Activated CD4-positive, CD25-positive, alpha-beta regulatory T cell (primary cell): Measurements from ENCODE around the gene PTPRH.

Experiments used
- DNase-seq, 4 experiments: peaks; one replicate each; lab custom pipeline; 2025; lab: John Stamatoyannopoulos, UW

The PTPRH gene

GRCh38 chr19:55132453-55133129, 76.7 kb downstream of the PTPRH start:
- DNase-seq, result no peak

GRCh38 chr19:55131421-55131820, 77.9 kb downstream of the PTPRH start:
- DNase-seq, result no peak
